HCT116 (cell line): ENCODE measurements around the gene FGFR4. TPM values are rescaled to one million over a fixed set of nuclear protein-coding genes. Genes with fewer than 3 reads are reported as not detected.

ENCODE experiments used
- ATAC-seq: fragments of 200-7000 bp; cut with Tn5 transposase; 2 replicates; pipeline ENCODE4 v1.9.1; 2020; ENCODE audit warnings: mild to moderate bottlenecking, moderate library complexity
- BruUV-seq: library from RNA; stranded (reverse); fragments of 400-500 nt; replicated peaks from 2 replicates; lab custom pipeline; 2021; lab: Mats Ljungman, UMichigan
- CTCF ChIA-PET: fragments of 300-600 bp; sonication (Branson Sonifier 250); formaldehyde crosslinking; loops from one replicate; lab custom pipeline; 2021; ENCODE audit warnings: antibody characterized with exemption; lab: Charles Lee
- POLR2A ChIA-PET: fragments of 300-600, 350-600 bp; sonication (Branson Sonifier 250); formaldehyde crosslinking; loops from one replicate; lab custom pipeline; 2021; ENCODE audit warnings: antibody characterized with exemption; lab: Charles Lee
- RAD21 ChIA-PET, 2 experiments: fragments of 300-600 bp; sonication (Branson Sonifier 250); formaldehyde crosslinking; loops; one replicate each; lab custom pipeline; 2023; ENCODE audit warnings: low total read pairs in 2 of 2; ENCODE audit not compliant: uncharacterized antibody in 2 of 2, unreplicated experiment in 2 of 2, low non-redundant PET in 1 of 2; lab: Charles Lee
- DNase-seq: peaks from one replicate; pipeline ENCODE4 v3.0.0-alpha.2; 2010; ENCODE audit warnings: low read depth, low spot score
- H2AFZ ChIP-seq: fragments of 200-600 bp; shearing (Covaris generic), sonication (generic); 2 replicates; pipeline ENCODE4 v1.6.1; 2017; ENCODE audit warnings: low read depth, mixed run types, mixed read lengths, antibody characterized with exemption, low read length; ENCODE audit not compliant: poor library complexity, severe bottlenecking
- H3K27ac ChIP-seq: 2 replicates; pipeline ENCODE4 v1.5.1; 2012; ENCODE audit warnings: low read depth, low read length
- H3K27me3 ChIP-seq: fragments of 200-600 bp; sonication (generic); 2 replicates; pipeline ENCODE4 v1.6.1; 2016; ENCODE audit warnings: mixed run types, low read length, mixed read lengths; ENCODE audit not compliant: insufficient read depth
- H3K36me3 ChIP-seq, 2 experiments: fragments of 200-500 bp in 1 of 2; fragments of 200-600 bp in 1 of 2; sonication (Bioruptor generic) in 1 of 2; sonication (generic) in 1 of 2; 2 replicates each; pipeline versions ENCODE4 v1.5.1 to v1.6.1; 2014 to 2016; ENCODE audit warnings: low read length in 2 of 2, inconsistent platforms in 1 of 2, mixed read lengths in 1 of 2, mixed run types in 1 of 2; ENCODE audit not compliant: insufficient read depth in 2 of 2, control insufficient read depth in 1 of 2
- H3K4me1 ChIP-seq, 2 experiments: fragments of 200-600 bp in 1 of 2; sonication (generic) in 1 of 2; 2 replicates each; pipeline versions ENCODE4 v1.5.1 to v1.6.1; 2012 to 2017; ENCODE audit warnings: low read length in 2 of 2, inconsistent platforms in 1 of 2, mild to moderate bottlenecking in 1 of 2, mixed read lengths in 1 of 2, mixed run types in 1 of 2, moderate library complexity in 1 of 2; ENCODE audit not compliant: insufficient read depth in 2 of 2, control insufficient read depth in 1 of 2
- H3K4me2 ChIP-seq: fragments of 200-600 bp; sonication (generic); 2 replicates; pipeline ENCODE4 v1.6.1; 2017; ENCODE audit warnings: mixed run types, low read length, mixed read lengths
- H3K4me3 ChIP-seq, 2 experiments: fragments of 200-600 bp in 1 of 2; sonication (generic) in 1 of 2; replicated peaks in 1 of 2; 2 replicates each; pipeline ENCODE4 v1.5.1; 2011 to 2016; ENCODE audit warnings: low read length in 2 of 2, control low read depth in 1 of 2, low read depth in 1 of 2, mild to moderate bottlenecking in 1 of 2, mixed read lengths in 1 of 2, mixed run types in 1 of 2
- H3K79me2 ChIP-seq: fragments of 200-600 bp; sonication (generic); 2 replicates; pipeline ENCODE4 v1.6.1; 2017; ENCODE audit warnings: mild to moderate bottlenecking, mixed run types, low read length, moderate library complexity, mixed read lengths; ENCODE audit not compliant: insufficient read depth
- H3K9ac ChIP-seq: fragments of 200-600 bp; sonication (generic); 2 replicates; pipeline ENCODE4 v1.6.1; 2016; ENCODE audit warnings: low read length, mixed read lengths
- H3K9me2 ChIP-seq: fragments of 200-600 bp; sonication (generic), shearing (Covaris generic); 2 replicates; pipeline ENCODE4 v1.6.1; 2017; ENCODE audit warnings: mixed run types, mild to moderate bottlenecking, moderate library complexity; ENCODE audit not compliant: insufficient read depth
- H3K9me3 ChIP-seq, 2 experiments: fragments of 200-500 bp in 1 of 2; fragments of 200-600 bp in 1 of 2; sonication (Bioruptor generic) in 1 of 2; sonication (generic) in 1 of 2; 2 replicates each; pipeline ENCODE4 v1.6.1; 2014 to 2017; ENCODE audit warnings: low read length in 2 of 2, mixed read lengths in 2 of 2, inconsistent platforms in 1 of 2, low read depth in 1 of 2, mild to moderate bottlenecking in 1 of 2, mixed run types in 1 of 2, moderate library complexity in 1 of 2; ENCODE audit not compliant: control insufficient read depth in 1 of 2, insufficient read depth in 1 of 2
- H4K20me1 ChIP-seq: fragments of 200-600 bp; sonication (generic), shearing (Covaris generic); 2 replicates; pipeline ENCODE4 v1.6.1; 2017; ENCODE audit warnings: mixed run types, mild to moderate bottlenecking, moderate library complexity; ENCODE audit not compliant: insufficient read depth
- POLR2A ChIP-seq: IDR thresholded peaks from 2 replicates; pipeline ENCODE4 v1.7.0; 2011; ENCODE audit warnings: borderline replicate concordance; ENCODE audit not compliant: insufficient read depth, insufficient read length; ENCODE audit errors: extremely low read depth
- TCF7L2 ChIP-seq: IDR thresholded peaks from 2 replicates; pipeline ENCODE4 v1.7.0; 2011; ENCODE audit warnings: borderline replicate concordance, inconsistent platforms; ENCODE audit not compliant: insufficient read depth, insufficient read length; ENCODE audit errors: extremely low read depth
- YY1 ChIP-seq: IDR thresholded peaks from 2 replicates; pipeline ENCODE4 v1.6.1; 2011; ENCODE audit warnings: low read length, low read depth, moderate library complexity, mild to moderate bottlenecking; ENCODE audit not compliant: insufficient replicate concordance; ENCODE audit errors: extremely low read depth
- intact Hi-C: fragments of 100-400 bp; cut with micrococcal nuclease; formaldehyde crosslinking; loops from 2 replicates; pipeline ENCODE4 v1.10.0; 2022
- total RNA-seq: library from RNA; stranded (reverse); gene quantifications from one replicate; pipeline ENCODE4 v1.2.1, GENCODE V29; 2021; ENCODE audit not compliant: unreplicated experiment
- TF ChIP-seq, protein P1 (sequence below): IDR thresholded peaks from 2 replicates; pipeline ENCODE4 v1.6.1; 2012; ENCODE audit warnings: low read depth

The FGFR4 gene
- total RNA-seq, 1 experiment from 2014 or later: 78.1 TPM

DNA sequence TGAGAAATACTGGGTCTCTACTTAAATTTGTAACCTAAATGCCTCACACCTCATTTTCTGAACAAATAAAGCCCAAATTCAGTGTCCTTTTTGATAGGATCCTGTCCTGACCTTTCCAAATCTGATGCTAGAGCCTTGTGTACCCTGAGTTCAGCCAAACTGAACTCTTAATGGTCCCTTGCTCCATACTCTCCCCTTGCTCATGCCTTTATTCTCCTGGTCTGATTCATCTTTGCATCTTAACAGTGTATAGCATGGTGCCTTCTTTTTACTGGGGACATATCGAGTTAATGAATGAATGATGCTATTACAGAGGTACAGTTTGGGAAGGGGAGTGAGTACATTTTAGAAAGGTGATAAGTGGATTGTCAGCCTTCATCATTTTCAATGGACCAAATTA is 56.1 kb downstream of the FGFR4 start (continued):
- TF ChIP-seq, protein P1, sequence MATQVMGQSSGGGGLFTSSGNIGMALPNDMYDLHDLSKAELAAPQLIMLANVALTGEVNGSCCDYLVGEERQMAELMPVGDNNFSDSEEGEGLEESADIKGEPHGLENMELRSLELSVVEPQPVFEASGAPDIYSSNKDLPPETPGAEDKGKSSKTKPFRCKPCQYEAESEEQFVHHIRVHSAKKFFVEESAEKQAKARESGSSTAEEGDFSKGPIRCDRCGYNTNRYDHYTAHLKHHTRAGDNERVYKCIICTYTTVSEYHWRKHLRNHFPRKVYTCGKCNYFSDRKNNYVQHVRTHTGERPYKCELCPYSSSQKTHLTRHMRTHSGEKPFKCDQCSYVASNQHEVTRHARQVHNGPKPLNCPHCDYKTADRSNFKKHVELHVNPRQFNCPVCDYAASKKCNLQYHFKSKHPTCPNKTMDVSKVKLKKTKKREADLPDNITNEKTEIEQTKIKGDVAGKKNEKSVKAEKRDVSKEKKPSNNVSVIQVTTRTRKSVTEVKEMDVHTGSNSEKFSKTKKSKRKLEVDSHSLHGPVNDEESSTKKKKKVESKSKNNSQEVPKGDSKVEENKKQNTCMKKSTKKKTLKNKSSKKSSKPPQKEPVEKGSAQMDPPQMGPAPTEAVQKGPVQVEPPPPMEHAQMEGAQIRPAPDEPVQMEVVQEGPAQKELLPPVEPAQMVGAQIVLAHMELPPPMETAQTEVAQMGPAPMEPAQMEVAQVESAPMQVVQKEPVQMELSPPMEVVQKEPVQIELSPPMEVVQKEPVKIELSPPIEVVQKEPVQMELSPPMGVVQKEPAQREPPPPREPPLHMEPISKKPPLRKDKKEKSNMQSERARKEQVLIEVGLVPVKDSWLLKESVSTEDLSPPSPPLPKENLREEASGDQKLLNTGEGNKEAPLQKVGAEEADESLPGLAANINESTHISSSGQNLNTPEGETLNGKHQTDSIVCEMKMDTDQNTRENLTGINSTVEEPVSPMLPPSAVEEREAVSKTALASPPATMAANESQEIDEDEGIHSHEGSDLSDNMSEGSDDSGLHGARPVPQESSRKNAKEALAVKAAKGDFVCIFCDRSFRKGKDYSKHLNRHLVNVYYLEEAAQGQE: no peak
- no peak for TF ChIP-seq TCF7L2

DNA sequence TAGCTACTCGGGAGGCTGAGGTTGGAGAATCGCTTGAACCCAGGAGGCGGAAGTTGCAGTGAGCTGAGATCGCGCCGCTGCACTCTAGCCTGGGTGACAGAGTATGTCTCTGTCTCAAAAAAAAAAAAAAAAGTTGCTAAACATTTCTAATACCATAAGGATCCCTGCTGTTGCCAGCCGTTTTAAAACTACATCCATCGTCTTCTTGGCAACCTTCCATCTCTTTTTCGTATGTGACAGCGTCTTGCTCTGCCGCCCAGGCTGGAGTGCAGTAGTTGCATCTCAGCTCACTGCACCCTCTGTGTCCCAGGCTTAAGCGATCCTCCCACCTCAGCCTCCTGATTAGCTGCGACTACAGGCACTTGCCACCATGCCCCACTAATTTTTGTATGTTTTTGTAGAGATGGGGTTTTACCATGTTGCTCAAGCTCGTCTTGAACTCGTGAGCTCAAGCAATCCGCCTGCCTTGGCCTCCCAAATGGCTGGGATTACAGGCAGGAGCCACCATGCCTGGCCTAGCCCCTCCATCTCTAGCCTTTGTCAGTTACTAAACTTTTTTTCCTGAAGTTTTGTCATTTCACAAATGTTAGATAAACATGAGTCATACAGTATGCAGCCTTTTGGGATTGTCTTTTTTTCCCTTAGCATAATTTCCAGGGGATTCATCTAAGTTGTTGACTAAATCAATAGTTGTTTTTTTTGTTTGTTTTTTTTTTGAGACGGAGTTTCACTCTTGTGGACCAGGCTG is 60.4 kb downstream of the FGFR4 start:
- Histone ChIP-seq H3K79me2 (peaks cover 90% of the 10 kb centered on the region), H3K36me3 (peaks cover 20 to 23% of the 10 kb centered on the region in 2 experiments), H3K9me3 (no peaks in the 10 kb centered on the region), H2AFZ (no peak overlapping the region), H3K9ac (no peak overlapping the region), H3K27me3 (no peaks in the 10 kb centered on the region), H3K27ac (no peak overlapping the region), H3K4me2 (no peak overlapping the region), H3K4me3 (no peak overlapping the region), H3K4me1 (no peaks in the 10 kb centered on the region), H4K20me1 (no peaks in the 10 kb centered on the region), H3K9me2 (no peaks in the 10 kb centered on the region)
- no TSS peak for BruUV-seq
- ChIA-PET RAD21 (no interaction called here), POLR2A (no interaction called here), CTCF (interaction anchor here (0.6 kb wide), 1 partner anchor 53 kb away, joined by 3 read pairs; no protein-coding TSS in a partner anchor)
- TF ChIP-seq POLR2A (no peak), YY1 (no peak)
- DNase-seq (no peak), ATAC-seq (no peak)
- intact Hi-C loops: no loop called here

Other genes with a start within 250 kb of the FGFR4 start
- 0.30 TPM for gene HK3, start 187.6 kb upstream of the FGFR4 start, total RNA-seq
- gene UIMC1, start 80.1 kb upstream of the FGFR4 start, total RNA-seq: 38.4 TPM
- gene ZNF346, start 64.2 kb upstream of the FGFR4 start, total RNA-seq: 13.7 TPM
- 58.8 TPM for gene NSD1, start 46.9 kb downstream of the FGFR4 start, total RNA-seq
- gene RAB24, start 216.8 kb downstream of the FGFR4 start, total RNA-seq: 13.5 TPM
- 223 TPM for gene PRELID1, start 216.9 kb downstream of the FGFR4 start, total RNA-seq
- 37.6 TPM for gene MXD3, start 225.0 kb downstream of the FGFR4 start, total RNA-seq